GM12891 (cell line): ENCODE results near the gene CYCS. TPM values are rescaled to one million over a fixed set of nuclear protein-coding genes. Genes with fewer than 3 reads are reported as not detected.
A peak's percentile ranks its signal among the peaks of the same experiment; 100 is the strongest.
"Not testable (repeated sequence)": the region's sequence is repeated elsewhere in the genome, so short reads cannot be mapped to it uniquely, and the experiment has no call there.

Source experiments
- DNase-seq: peaks from one replicate; pipeline ENCODE4 v3.0.0; 2011; ENCODE audit warnings: low spot score; ENCODE audit not compliant: insufficient read length
- FAIRE-seq: peaks from 2 replicates; lab custom pipeline; 2011; peaks lifted over from hg19 to GRCh38; lab: Jason Lieb, UNC
- PAX5 ChIP-seq: IDR thresholded peaks from 2 replicates; pipeline ENCODE4 v1.6.1; 2011; ENCODE audit warnings: low read length, moderate library complexity, mild to moderate bottlenecking; ENCODE audit not compliant: insufficient read depth, severe bottlenecking
- POLR2A ChIP-seq: IDR thresholded peaks from 2 replicates; pipeline ENCODE4 v1.6.1; 2011; ENCODE audit warnings: low read depth, low read length, control low read depth
- POLR2AphosphoS5 ChIP-seq: IDR thresholded peaks from 2 replicates; pipeline ENCODE4 v1.6.1; 2011; ENCODE audit warnings: low read depth, low read length, control low read depth
- POU2F2 ChIP-seq: IDR thresholded peaks from 2 replicates; pipeline ENCODE4 v1.6.1; 2011; ENCODE audit warnings: low read depth, mild to moderate bottlenecking, control low read depth, low read length, moderate library complexity
- SPI1 ChIP-seq: IDR thresholded peaks from 2 replicates; pipeline ENCODE4 v1.6.1; 2011; ENCODE audit warnings: low read depth, low read length, control low read depth
- TAF1 ChIP-seq: IDR thresholded peaks from 2 replicates; pipeline ENCODE4 v1.6.1; 2011; ENCODE audit warnings: low read depth, low read length, control low read depth
- polyA plus RNA-seq: library from polyadenylated mRNA; unstranded; fragments of >200 nt; gene quantifications from one replicate; pipeline ENCODE4 v1.2.1, GENCODE V29; 2012; ENCODE audit warnings: low read depth, missing spikeins, inconsistent platforms; ENCODE audit not compliant: missing spikeins

Gene CYCS
- polyA plus RNA-seq, result 159 TPM

- DNase-seq (peak; percentile 79), FAIRE-seq (peak; percentile 100)
- TF ChIP-seq POU2F2, result peak; percentile 97
- peak; percentile 100 for TF ChIP-seq POLR2A
- no peak for TF ChIP-seq SPI1
- TF ChIP-seq TAF1, result peak; percentile 99
- TF ChIP-seq POLR2AphosphoS5, result peak; percentile 100
- TF ChIP-seq PAX5, result no peak
Observed at GRCh38 chr7:25125137-25125946, at the start of gene CYCS. CYCS (minus strand) TSS chr7:25125260; CDS start chr7:25124119, 1,141 bp downstream.

- DNase-seq (no peak), FAIRE-seq (no peak)
Observed at GRCh38 chr7:25173184-25173583, 48.1 kb upstream of the CYCS start.

GRCh38 chr7:25171516-25171915 lies 46.5 kb upstream of the CYCS start:
- FAIRE-seq, result no peak
- no peak for DNase-seq
- TF ChIP-seq POLR2AphosphoS5 (no peak), SPI1 (no peak), POU2F2 (no peak), POLR2A (no peak), PAX5 (no peak), TAF1 (no peak)

More at GRCh38 chr7:25173184-25173583, 48.1 kb upstream of the CYCS start:
- TF ChIP-seq POU2F2 (no peak), SPI1 (no peak), TAF1 (no peak), POLR2AphosphoS5 (no peak), PAX5 (no peak), POLR2A (no peak)

DNA sequence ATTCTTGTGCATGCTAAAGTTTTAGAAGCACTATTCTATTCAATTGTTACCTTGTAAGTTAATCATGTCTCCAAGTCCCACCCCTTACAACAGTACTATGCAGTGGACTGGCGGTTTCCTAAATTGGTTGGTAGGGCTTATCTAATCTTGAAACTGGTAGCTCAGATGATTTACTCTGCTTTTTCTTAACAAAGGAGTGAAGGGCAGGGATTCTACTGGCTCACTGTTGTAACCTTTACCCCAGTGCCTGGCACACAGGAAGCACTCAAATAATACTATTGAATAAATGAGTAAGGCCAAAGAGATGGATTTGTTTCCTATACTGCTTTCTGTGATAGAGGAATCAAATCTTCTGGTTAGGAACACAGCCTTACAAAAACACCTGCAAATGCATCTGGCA lies 46.0 kb upstream of the CYCS start:
- FAIRE-seq, result no peak

DNA sequence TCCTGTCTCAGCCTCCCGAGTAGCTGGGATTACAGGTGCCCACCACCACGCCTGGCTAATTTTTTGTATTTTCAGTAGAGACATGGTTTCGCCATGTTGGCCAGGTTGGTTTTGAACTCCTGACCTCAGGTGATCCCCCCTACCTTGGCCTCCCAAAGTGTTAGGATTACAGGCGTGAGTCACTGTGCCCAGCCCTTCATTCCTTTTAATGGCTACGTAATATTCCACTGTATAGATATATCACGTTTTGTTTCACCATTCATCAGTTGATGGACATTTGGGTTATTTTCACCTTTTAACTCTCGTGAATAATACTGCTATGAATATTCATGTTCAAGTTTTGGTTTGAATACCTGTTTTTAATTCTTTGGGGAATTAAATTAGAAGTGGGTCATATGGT lies 44.6 kb upstream of the CYCS start:
- DNase-seq, result no peak
- no peak for TF ChIP-seq TAF1
- no peak for FAIRE-seq

More for the DNA sequence above, 46.0 kb upstream of the CYCS start:
- TF ChIP-seq SPI1 (no peak), PAX5 (no peak), POLR2AphosphoS5 (no peak), POLR2A (no peak), POU2F2 (no peak)
- DNase-seq, result no peak

DNA sequence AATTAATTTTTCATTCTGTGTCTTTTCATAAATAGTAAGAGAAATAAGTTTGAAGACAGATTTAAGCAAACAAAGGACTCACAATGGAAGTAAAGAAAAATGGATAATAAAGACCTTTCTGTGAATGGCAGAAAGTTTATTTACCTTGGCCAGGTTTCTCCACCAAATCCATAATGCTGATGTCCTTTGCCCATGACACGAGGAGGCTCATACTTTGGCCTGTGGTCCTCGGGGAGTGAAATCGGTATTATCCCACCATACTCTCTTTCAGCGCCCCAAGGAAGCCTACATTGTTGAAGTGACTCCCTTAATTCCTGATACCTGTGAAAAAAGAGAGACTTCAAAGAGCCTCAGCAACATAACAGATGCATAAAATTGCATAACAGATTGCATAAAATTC lies 43.1 kb upstream of the CYCS start:
- TF ChIP-seq POU2F2, result no peak
- no peak for TF ChIP-seq POLR2A
- no peak for TF ChIP-seq PAX5
- TF ChIP-seq TAF1, result no peak
- TF ChIP-seq POLR2AphosphoS5, result no peak
- TF ChIP-seq SPI1, result no peak
- no peak for FAIRE-seq
- DNase-seq, result no peak

DNA sequence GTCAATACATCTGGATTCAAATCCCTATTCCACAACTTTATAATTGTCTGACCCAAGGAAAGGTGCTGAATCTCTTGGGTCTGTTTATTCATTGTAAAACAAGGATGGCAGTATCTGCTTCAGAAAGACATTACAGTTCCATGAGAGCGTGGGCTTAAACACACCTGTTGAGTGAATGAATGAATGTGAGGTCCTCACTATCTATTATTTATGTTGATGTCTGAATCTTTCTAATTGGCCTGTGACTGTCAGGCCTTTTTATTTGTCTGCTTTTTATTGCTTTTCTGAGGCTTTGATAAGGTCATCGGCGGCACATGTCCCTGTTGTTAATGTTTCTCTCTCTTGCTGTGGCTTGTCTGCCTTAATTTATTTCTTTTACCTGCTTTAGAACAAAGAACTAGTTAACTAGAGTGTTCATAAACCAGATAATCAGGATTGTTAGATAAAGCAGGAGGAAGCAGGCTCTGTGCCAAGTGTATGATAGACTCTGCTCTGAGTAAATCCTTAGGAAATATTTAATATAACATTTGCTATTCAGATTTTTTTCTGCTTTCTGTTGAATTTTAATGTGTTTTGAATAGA lies 42.3 kb upstream of the CYCS start:
- no peak for TF ChIP-seq TAF1
- no peak for TF ChIP-seq POLR2AphosphoS5
- no peak for TF ChIP-seq POLR2A
- no peak for TF ChIP-seq SPI1
- no peak for TF ChIP-seq POU2F2
- TF ChIP-seq PAX5, result no peak
- FAIRE-seq (no peak), DNase-seq (no peak)

GRCh38 chr7:25159983-25160596 lies 35.0 kb upstream of the CYCS start:
- FAIRE-seq, result not testable (repeated sequence)
- peak; percentile 19 for DNase-seq

GRCh38 chr7:25158966-25159365 lies 33.9 kb upstream of the CYCS start:
- no peak for TF ChIP-seq POU2F2
- TF ChIP-seq PAX5, result no peak
- no peak for TF ChIP-seq TAF1
- no peak for TF ChIP-seq POLR2AphosphoS5
- DNase-seq (no peak), FAIRE-seq (no peak)

DNA sequence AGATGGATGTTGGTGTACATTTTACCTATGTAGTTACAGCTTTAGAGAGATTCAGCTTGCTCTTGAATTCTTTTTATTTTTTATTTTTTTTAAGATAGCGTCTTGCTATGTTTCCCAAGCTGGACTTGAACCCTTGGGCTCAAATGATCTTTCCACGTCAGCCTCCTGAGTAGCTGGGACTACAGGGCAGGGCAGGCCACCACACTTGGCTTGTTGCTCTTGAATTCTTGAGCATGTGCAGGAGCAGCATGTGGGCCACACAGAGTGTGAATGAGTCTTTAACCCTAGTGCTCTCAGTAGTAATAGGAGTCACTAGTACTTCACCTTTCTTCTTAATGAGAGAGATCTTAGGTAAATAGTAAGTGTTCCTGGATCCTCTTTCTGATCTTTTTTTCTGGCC lies 26.7 kb upstream of the CYCS start:
- TF ChIP-seq POLR2AphosphoS5, result no peak
- TF ChIP-seq TAF1, result no peak
- no peak for TF ChIP-seq SPI1
- no peak for TF ChIP-seq POLR2A
- no peak for TF ChIP-seq PAX5
- TF ChIP-seq POU2F2, result no peak
- DNase-seq, result no peak
- no peak for FAIRE-seq
